HG02852 (cell line): Measurements from ENCODE around the gene MPRIP.

Source experiments
- ATAC-seq: cut with Tn5 transposase; IDR thresholded peaks from one replicate; pipeline ENCODE4 v1.9.1; 2021; ENCODE audit warnings: mild to moderate bottlenecking, moderate library complexity; ENCODE audit not compliant: unreplicated experiment

Gene MPRIP

DNA sequence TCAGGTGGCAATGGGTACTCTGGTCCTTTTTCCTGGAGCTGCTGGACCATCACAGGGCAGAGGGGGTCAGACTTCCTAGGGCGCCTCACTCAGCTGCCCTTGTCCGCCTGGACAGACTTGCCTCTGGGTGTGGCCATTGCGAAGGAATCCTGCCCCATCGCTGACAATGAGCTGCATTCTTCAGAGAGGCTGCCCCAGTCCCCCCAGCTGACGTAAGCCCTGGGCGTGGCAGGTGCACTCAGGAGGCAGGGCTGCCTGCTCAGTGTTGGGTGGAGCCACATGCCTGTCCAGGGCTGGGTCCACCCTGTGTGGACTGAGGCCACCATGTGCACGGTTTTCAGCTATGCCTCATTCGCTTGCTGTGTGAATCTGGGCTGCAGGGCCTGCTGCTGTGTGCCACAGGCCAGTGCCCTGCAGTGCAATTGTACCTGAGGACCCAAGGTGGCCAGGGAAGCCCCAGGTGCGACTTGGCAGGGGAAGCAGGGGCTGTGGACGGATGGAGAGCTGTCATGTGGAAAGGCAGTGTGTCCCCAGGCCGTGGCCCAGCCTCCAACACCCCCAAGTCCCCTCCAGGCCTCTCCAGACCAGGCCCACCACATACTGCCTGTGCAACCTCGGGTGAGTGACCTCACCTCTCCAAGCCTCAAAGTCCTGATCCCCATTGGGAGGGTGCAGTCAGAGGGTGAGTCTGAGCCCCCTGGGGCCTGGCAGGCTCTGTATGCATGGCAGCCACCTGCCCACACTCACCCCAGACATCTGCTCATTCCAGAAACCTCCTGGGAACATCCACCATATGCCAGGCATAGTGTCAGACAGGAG, 14.0 kb upstream of the MPRIP start:
- ATAC-seq: no peak

DNA sequence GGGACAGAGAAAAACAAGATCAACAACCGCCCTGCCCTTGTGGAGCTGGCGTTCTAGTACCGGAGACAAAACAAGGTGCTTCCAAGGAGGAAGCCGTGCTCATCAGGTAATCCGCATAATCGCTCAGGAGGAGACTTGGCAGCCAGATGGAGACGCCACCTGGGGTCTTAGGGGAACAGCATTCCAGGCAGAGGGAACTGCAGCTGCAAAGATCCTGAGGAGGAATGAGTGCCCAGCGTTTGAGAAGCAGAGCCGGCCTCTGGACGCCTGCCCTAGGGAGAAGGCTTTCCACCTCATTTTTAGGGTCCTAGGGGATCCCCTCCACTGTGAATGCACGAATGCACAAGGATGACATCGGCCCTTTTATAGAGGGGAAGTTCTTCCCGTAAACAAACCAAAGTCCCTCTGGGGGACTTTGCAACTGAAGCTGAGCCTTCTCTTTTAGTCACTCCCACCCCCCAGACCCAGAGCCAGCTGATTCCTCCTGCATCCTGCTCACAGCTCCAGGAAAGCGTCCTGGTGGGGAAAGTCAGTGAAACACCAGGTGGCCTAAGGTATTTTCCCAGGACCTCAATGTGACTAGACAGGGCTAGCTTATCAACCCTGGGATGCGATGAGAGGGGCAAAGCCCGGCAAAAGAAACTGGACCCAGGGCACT, 13.2 kb upstream of the MPRIP start:
- no peak for ATAC-seq

DNA sequence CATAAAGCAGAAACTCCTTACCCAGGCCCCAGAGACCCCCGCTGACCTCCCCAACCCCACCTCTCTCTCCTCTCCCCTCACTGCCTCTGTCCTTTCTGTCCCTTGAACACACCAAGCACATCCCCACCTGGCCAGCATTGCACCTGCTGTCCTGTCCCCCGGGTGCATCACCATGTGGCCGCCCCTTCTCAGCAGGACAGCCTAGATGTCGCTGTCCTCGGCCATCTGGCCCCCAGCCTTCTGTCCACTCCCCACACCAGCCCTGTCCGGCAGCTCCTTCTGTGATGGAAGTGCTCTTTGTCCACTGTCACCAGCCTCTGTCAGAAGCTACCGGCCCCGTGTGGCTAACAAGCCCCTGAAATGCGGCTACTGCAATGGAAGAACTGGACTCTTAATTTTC, 12.3 kb upstream of the MPRIP start:
- no peak for ATAC-seq

DNA sequence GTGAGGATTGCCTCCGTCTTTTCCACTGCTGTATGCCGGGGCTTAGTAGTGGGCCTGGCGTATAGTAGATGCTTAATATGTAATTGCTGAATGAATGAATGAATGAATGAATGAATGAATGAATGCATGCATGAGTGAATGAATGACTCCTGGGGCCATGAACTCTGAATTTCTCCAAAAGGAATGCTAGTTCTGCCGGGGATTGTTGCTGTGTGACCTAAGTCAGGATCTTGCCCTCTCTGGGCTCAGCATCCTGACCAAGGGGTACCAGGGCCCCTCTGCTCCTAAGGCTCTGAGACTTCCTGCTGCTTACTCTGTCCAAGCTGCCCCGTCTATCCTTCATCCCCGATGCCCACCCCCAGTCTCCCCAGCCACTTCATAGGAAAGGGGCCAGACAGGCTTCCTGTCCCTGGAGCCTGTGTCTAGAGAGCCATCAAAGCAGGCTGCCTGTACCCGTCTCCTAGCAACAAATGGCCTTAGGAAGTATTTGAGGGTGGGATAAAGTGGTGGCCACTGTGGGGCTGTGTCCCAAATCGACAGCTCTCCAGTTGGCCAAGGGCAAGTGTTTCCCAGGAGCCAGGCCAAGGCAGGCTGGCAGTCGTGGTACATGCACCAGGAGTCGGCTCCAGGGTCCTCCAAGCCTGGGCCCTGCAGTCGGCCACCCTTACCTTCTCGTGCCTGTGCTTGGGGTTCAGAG, 11.6 kb upstream of the MPRIP start:
- ATAC-seq: no peak

DNA sequence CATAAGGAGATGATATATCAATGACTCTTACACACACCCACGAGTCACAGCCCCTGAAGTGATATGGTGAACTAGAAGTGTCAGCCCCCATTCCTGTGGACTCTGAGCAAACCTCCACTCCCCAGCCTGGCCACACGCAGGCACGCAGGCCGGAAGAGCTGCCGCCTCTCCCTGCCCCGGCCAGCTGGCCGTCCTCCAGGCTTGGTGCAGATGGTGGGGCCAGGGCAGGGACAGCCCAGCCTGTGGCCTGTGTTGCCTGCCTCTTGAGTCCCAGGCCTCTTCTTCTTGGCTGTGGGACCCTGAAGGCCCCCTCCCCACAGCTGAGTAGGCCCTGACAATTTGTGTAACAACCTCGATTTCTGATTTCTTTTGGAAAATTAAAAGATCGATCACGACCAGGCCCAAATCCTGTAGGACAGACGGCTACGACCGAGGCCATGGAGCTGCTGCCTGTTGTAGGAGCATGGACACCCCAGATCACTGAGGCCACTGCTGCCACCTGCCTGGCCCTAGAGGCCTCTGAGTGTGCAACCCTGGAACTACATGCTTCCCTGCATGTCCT, 10.0 kb upstream of the MPRIP start:
- ATAC-seq: no peak

DNA sequence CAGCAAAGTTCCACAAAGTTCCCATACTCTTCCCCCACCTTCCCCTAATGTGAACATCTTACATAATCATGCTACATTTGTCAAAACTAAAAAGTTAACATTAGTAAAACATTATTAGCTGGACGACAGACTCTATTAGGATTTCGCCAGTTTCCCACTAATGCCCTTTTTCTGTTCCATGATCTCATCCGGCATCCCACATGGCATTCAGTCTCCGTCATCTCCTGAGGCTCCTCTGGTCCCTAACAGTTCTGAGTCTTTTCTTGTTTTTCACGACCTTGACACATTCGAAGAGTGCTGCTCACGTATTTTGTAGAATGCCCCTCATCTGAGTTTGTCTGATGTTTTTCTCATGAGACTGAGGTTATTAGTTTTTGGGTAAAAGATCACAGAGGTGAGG, 8.8 kb upstream of the MPRIP start:
- ATAC-seq: no peak

DNA sequence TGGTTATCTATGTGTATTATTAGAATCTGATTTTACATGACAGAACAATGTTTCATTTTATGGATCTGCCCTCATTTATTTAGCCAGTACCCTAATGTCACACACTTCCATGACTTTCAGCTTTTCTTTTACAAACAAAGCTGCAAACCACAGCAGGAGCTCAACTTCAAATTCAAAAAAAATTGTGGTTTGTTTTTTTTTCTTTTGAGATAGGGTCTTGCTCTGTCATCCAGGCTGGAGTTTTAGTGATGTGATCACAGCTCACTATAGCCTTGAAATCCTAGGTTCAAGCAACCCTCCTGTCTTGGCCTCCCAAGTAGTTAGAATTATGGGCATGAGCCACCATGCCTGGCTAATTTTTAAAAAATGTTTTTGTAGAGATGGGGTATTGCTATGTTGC, 8.2 kb upstream of the MPRIP start:
- ATAC-seq: no peak

DNA sequence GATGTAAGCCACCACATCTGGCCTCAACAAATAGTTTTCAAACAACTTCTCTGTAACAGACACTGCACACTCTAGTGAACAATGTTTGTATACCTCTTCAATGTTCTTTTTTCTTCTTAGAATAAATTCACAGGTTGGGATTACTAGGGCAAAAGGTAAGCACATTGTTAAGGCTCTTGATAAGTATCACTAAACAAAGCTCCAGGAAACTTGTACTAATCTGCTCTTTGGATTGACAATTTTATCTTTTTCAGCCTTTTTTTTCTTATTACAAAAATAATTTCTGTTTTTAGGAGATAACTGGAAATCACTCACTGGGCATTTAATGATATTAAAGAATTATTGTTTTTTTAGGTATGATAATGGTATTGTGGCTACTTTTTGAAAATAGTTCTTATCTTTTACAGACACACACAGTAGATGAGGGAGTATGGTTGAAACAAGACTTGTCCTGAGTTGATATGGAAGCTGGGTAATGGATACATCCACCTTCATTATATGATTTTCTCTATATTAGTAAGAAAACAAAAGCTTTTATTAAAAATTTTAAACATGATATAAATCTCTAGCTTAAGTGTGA, 7.7 kb upstream of the MPRIP start:
- no peak for ATAC-seq

DNA sequence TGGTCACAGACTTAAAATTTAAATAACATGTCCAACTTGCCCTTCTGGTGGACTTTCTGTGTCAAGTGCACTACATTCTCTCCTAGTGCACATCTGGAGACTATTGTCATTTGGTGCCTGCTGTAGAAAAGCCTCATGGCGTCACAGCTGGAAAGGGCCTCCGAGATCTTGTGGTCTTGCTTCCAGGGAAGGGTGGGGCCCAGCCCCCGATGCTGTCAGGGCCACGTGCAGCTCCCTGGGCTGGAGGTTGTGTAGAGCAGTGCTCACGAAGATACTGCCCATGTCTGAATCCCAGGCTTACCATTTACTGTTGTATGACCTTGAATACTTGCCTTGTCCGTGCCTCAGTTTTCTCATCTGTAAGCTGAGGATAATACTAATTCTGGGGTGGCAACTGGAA, 6.8 kb upstream of the MPRIP start:
- ATAC-seq: no peak

DNA sequence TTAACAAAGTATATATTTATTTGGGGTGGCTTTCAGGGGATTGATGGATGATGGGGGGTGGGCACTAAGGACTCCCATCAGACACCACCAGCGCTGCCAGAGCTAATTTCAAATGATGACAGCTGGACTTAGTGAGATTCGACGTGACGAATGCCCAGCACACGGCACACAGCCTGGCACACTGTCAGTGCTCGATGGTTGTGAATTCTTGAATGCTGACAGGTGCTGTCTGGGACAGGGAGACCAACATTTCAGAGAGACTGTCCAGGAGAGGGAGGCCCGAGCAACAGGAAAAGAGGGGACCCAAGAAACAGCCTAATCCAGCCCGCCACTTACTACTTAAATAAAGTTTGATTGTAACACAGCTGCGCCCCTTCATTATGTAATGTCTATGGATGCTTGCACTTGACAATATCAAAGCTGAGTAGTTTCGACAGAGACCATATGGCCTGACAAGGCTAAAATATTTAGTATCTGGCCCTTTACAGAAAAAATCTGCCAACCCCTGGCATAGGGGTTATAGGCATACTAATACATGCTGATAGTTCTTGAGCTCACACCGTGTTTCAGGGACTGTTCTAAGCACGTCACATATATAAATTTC, 6.2 kb upstream of the MPRIP start:
- no peak for ATAC-seq

DNA sequence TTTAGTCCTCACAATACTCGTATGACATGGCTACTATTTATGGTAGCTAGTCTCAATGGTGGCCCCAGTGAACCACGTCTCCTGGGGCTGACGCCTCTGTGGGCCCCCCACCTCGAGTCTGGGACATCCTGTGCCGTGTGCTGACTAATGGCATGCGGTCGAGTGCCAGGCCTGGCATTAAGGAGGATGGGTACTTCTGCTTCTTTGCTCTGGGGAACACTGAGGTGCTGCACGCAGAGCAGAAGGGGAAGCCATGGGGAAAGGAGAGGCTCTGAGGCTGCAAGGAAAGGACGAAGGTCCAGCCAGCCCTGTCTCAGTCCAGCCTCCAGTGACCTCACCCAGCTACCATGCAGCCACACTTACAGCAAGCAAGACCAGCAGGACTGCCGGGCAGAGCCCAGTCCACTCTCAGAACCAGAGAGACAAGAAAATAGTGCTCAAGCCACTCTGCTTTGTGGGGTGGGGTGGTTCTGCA, 5.7 kb upstream of the MPRIP start:
- ATAC-seq: no peak

DNA sequence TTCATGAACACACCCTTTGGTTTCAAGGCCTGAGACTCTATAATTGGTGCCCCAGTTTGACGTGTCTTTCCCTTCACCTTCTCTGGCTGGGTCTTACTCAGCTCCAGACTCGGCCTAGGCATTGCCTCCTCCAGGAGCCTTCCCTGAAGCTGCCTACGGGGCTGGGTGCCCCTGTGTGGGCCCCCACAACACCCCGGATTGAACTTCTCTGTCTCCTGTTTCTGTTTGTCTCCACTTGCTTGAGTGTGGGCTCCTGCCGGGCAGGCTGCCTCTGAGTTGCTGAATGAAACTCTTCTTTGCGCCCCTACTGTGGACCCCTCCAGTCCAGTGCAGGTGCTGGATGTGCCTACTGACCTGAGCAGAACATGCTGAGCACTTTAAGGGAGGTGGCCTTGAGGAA, 2.3 kb upstream of the MPRIP start:
- no peak for ATAC-seq

DNA sequence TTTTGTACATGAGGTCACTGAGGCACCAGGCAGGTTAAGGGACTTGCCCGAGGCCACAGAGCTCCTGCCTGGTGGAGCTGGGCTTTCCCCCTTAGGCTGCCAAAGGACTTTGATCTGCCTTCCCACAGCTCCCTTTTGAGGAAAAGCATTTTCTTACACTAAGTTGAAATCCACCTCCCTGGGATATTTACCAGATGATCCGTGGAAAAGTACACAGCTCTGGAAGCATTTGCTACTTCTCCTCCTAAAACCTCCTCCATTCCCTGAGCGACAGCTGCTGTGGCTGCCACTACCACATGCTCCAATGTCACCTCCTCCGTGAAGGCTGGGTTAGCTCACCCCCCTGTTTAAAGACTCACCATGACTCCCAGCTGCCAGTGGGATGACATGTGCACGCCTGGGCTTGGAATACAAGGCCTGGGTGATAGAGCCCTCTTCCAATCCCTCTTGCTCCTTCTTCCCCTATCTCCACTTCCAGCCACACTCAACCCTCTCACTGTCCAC, 1.2 kb upstream of the MPRIP start:
- no peak for ATAC-seq

DNA sequence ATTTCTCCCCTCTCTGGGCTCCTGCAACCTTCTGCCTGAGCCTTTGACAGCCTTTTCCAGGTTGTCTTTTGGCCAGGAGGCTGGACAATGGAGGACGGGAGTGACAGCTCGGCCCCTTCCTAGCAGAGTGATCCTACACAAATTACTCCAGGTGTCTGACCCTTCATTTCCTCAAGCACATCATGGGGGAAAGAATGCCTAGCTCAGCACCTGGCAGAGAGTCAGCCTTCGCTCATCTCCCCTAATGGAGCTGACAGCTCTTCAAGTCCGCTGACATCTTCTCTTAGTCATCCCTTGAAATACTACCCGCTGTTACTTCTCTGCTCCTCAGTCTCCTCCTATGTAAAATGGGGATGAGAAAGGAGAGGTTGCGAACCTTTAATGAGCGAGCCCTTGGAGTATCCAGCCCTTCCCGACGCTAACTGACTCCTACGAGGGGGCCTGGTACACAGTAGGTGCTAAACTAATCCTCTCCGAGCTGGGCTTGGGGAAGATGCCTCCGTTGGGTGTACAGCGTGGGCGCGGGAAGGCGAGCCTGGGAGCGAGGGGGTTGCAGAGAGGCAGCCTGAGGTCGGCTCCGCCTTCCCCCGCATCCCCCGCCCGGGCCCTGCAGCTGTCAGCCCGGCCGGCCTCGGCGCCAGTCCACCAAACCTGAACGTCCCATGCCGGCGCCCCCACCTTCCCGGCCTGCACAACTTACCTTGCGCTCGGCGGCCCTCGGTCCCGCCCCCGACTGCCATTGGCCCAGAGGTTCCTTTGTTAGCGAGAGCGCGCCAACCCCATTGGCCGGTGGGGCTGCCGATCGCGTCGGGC, 480 bp upstream of the MPRIP start:
- peak; percentile 95 for ATAC-seq

DNA sequence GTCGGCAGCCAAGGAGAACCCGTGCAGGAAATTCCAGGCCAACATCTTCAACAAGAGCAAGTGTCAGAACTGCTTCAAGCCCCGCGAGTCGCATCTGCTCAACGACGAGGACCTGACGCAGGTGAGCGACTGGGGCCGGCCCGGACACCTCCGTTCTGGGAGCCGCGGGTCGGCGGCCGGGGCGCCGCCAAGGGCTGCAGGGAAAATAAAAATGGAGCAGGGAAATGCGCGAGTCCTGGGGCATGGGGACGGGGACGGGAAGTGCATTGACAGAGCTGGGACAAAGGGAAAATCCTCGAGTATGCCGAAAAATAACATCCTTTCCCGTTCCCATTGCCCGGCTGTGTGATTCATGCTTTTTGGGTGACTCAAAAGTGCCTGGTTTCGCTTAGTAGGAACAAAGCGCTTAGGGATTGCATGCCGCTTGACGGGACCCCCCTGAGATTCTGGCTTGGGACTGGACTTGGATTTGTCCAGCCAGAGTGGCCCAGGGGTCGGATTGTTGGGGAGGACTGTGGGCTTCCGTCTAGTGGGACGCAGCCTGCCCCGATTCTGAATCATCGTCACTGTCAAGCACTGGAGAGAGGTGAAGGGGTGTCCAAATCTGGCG, 699 bp downstream of the MPRIP start:
- no peak for ATAC-seq

DNA sequence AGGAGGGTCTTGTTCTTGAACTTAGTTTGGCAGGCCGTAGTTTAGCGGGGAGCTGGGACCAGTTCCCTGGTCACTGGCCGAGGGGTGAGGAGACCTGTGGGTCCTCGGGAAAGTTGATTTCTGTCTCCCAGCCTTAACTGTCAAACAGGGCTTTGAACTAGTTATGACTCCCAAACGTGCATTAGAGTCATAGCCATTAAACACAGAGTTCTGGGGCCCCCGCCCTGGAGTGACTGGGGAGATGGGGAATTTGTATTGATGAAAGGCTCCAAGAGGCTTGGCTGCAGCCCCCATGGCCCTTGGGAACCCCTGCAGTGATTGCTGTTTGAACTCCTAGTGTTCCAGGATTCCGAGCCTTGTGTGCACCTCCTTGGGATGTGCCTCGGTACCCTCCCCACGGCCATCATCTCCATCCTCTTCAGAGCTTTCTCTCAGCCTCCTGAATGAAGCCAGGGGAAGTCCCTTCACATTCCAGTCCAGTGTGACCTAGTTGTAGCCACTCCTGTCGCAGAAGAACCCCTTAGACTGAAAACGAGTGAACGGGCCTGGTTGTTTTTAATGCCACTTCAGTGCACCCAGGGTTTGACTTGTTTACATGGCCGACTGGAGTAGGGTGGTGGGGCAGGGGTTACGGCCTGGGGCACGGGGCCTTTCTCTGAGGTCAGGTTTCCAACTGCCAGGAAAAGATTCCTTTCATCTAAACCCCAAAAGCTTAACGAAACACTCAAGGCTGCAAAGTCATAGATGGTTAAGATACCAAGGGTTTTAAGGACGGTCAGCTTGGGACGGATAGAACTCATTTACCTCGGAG, 1.4 kb downstream of the MPRIP start:
- no peak for ATAC-seq

DNA sequence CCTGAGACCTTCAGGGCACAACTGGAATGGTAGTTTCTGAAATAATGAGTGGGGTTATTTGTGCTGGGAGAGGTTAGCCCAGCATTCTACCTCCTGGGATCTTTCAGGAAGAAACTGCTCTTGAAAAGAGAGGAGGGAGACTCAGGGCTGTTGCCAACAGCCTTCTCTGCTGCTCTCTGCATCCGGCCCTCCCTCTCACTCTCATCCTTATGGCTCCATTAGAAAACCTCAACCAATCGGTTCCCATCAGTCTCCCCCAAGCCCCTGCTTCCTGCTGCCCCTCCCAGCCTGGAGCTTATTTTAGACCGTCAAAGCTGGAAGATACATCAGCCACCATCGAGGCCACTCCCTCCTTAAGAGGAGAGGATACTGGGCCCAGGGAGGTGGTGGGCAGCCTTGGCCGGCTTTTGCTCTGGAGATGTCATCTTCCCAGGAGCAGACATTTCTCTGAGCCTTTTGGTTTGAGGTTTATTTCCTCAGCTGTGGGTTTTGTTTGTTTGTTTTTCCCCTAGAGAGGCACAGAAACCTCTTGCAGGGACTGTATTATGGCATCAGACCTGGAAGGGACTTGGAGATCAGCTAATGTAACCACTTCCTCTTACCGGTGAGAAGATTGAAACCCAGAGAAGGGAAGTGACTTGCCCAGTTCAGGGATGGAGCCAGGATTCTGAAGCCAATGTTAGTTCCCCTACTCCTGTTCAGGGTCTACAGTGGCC, 2.7 kb downstream of the MPRIP start:
- ATAC-seq: no peak

DNA sequence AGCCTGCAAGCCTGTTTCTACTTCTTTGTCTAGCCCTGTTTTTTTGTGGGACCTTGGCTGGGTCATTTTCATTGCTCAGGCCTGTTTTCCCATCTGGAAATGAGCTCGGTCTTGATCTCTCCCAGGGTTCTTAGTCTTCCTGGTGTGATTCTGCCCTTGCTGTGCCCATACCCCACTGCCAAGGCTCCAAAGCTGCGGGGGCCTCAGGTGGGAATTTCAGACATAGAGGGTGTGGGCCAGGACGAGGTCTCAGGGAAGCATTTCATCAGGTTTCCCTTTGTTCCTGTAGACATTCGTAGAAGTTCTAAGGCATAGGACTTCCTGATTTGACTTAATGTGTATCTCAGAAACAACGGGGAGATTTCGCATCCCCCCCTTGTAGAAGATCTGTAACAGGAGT, 5.8 kb downstream of the MPRIP start:
- no peak for ATAC-seq
